GM12878 (cell line): Measurements from ENCODE around the gene ATP8A1. TPM values are rescaled to one million over a fixed set of nuclear protein-coding genes. Genes with fewer than 3 reads are reported as not detected.

Experiments used
- ATAC-seq: fragments of 200-7000 bp; cut with Tn5 transposase; 3 replicates; pipeline ENCODE4 v1.9.1; 2020; ENCODE audit warnings: mild to moderate bottlenecking, moderate library complexity
- BruUV-seq: library from RNA; stranded (reverse); fragments of 400-500 nt; replicated peaks from 2 replicates; lab custom pipeline; 2021; lab: Mats Ljungman, UMichigan
- CTCF ChIA-PET: fragments of 300-600 bp; sonication (Branson Sonifier 250); formaldehyde crosslinking; extraction: SDS; loops from one replicate; lab custom pipeline; 2021; ENCODE audit warnings: inconsistent platforms; lab: Yijun Ruan, JAX
- POLR2A ChIA-PET: fragments of 350-600 bp; formaldehyde crosslinking; extraction: SDS; loops from one replicate; lab custom pipeline; 2021; ENCODE audit warnings: inconsistent platforms; lab: Charles Lee
- RAD21 ChIA-PET: fragments of 300-600 bp; sonication (Branson Sonifier 250); formaldehyde crosslinking; loops from one replicate; lab custom pipeline; 2023; ENCODE audit warnings: antibody characterized with exemption; ENCODE audit not compliant: unreplicated experiment; lab: Charles Lee
- SMC1A ChIA-PET: fragments of 300-600 bp; sonication (Branson Sonifier 250); formaldehyde crosslinking; loops from one replicate; lab custom pipeline; 2023; ENCODE audit not compliant: unreplicated experiment, uncharacterized antibody; lab: Charles Lee
- DNase-seq: peaks from one replicate; pipeline ENCODE4 v3.0.0-alpha.2; 2011; ENCODE audit warnings: low read depth, low spot score
- FAIRE-seq: peaks from 3 replicates; lab custom pipeline; 2011; peaks lifted over from hg19 to GRCh38; lab: Jason Lieb, UNC
- H2AFZ ChIP-seq: 2 replicates; pipeline ENCODE4 v1.6.0; 2011; ENCODE audit warnings: low read depth, low read length, control low read depth; ENCODE audit not compliant: control insufficient read depth
- H3K27ac ChIP-seq: 2 replicates; pipeline ENCODE4 v1.5.1; 2011; ENCODE audit warnings: control low read depth; ENCODE audit not compliant: control insufficient read depth, insufficient read depth
- H3K27me3 ChIP-seq, 2 experiments: replicated peaks in 1 of 2; 2 replicates each; pipeline versions ENCODE4 v1.6.0 to v1.6.1; 2011; ENCODE audit warnings: low read length in 1 of 2; ENCODE audit not compliant: control insufficient read depth in 2 of 2, insufficient read depth in 2 of 2
- H3K36me3 ChIP-seq, 2 experiments: 2 replicates each; pipeline ENCODE4 v1.5.1; 2011; ENCODE audit warnings: low read length in 1 of 2; ENCODE audit not compliant: control insufficient read depth in 2 of 2, insufficient read depth in 2 of 2
- H3K4me1 ChIP-seq: 2 replicates; pipeline ENCODE4 v1.6.1; 2011; ENCODE audit warnings: mild to moderate bottlenecking, low read length, moderate library complexity, mixed read lengths; ENCODE audit not compliant: control insufficient read depth, insufficient read depth
- H3K4me2 ChIP-seq: 2 replicates; pipeline ENCODE4 v1.6.0; 2011; ENCODE audit warnings: control low read depth; ENCODE audit not compliant: control insufficient read depth, insufficient read depth
- H3K4me3 ChIP-seq: fragments of 200-600 bp; sonication (generic); 2 replicates; pipeline ENCODE4 v1.5.1; 2016
- H3K79me2 ChIP-seq: 2 replicates; pipeline ENCODE4 v1.6.0; 2011; ENCODE audit warnings: low read length; ENCODE audit not compliant: control insufficient read depth, insufficient read depth
- H3K9ac ChIP-seq: 2 replicates; pipeline ENCODE4 v1.8.0; 2011; ENCODE audit warnings: low read length, control low read depth, mixed read lengths; ENCODE audit not compliant: control insufficient read depth, insufficient read depth
- H3K9me3 ChIP-seq: replicated peaks from 3 replicates; pipeline ENCODE4 v1.5.1; 2011; ENCODE audit warnings: mild to moderate bottlenecking, low read length; ENCODE audit not compliant: control insufficient read depth, insufficient read depth
- H4K20me1 ChIP-seq: 2 replicates; pipeline ENCODE4 v1.6.0; 2011; ENCODE audit not compliant: control insufficient read depth, insufficient read depth
- CBX5 ChIP-seq: sonication (generic); IDR thresholded peaks from 2 replicates; pipeline ENCODE4 v1.6.1; 2016; ENCODE audit warnings: low read depth, moderate library complexity, mild to moderate bottlenecking, inconsistent platforms
- CHD1 ChIP-seq: IDR thresholded peaks from 2 replicates; pipeline ENCODE4 v1.6.1; 2012; ENCODE audit warnings: low read depth, low read length, improper control_type of control experiment
- CREM ChIP-seq: IDR thresholded peaks from 2 replicates; pipeline ENCODE4 v1.6.1; 2014; ENCODE audit warnings: antibody characterized with exemption, low read depth
- EED ChIP-seq: sonication (generic); IDR thresholded peaks from 2 replicates; pipeline ENCODE4 v1.6.1; 2016; ENCODE audit warnings: antibody characterized with exemption, low read depth
- HDAC6 ChIP-seq: fragments of 200-600 bp; sonication (generic); IDR thresholded peaks from one replicate; pipeline ENCODE4 v1.8.0; 2017; ENCODE audit warnings: antibody characterized with exemption; ENCODE audit not compliant: unreplicated experiment
- IKZF1 ChIP-seq: fragments of 450-650 bp; conservative IDR thresholded peaks from 2 replicates; pipeline ENCODE4 v1.6.1; 2017; ENCODE audit warnings: antibody characterized with exemption, mild to moderate bottlenecking
- KDM1A ChIP-seq: fragments of 200-600 bp; sonication (generic); IDR thresholded peaks from 2 replicates; pipeline ENCODE4 v1.6.1; 2016; ENCODE audit warnings: borderline replicate concordance
- MTA3 ChIP-seq: IDR thresholded peaks from 2 replicates; pipeline ENCODE4 v1.6.1; 2012; ENCODE audit warnings: low read length, inconsistent platforms, borderline replicate concordance
- MYB ChIP-seq: fragments of 150-350 bp; IDR thresholded peaks from 2 replicates; pipeline ENCODE4 v1.6.1; 2014; ENCODE audit warnings: mild to moderate bottlenecking, low read depth, low read length, borderline replicate concordance
- NFIC ChIP-seq: IDR thresholded peaks from 2 replicates; pipeline ENCODE4 v1.6.1; 2012; ENCODE audit warnings: low read depth, mild to moderate bottlenecking, inconsistent platforms, low read length, moderate library complexity
- POLR2A ChIP-seq: IDR thresholded peaks from 2 replicates; pipeline ENCODE4 v1.6.1; 2011; ENCODE audit warnings: low read depth, mild to moderate bottlenecking, low read length
- SMARCA5 ChIP-seq: fragments of 450-650 bp; IDR thresholded peaks from 2 replicates; pipeline ENCODE4 v1.6.1; 2017; ENCODE audit warnings: mild to moderate bottlenecking
- SMC3 ChIP-seq: IDR thresholded peaks from 2 replicates; pipeline ENCODE4 v1.6.1; 2011; ENCODE audit warnings: low read length, improper control_type of control experiment, borderline replicate concordance
- SPI1 ChIP-seq: IDR thresholded peaks from 2 replicates; pipeline ENCODE4 v1.6.1; 2011; ENCODE audit warnings: low read depth, mild to moderate bottlenecking, low read length, moderate library complexity, borderline replicate concordance; ENCODE audit not compliant: insufficient read depth
- ZZZ3 ChIP-seq: IDR thresholded peaks from 2 replicates; pipeline ENCODE4 v1.6.1; 2011; ENCODE audit warnings: low read depth; ENCODE audit not compliant: control insufficient read depth, insufficient read length
- WGBS: methylation state at CpG from one replicate; pipeline ENCODE4 v1.1.6; 2016; ENCODE audit warnings: low lambda C conversion rate; ENCODE audit not compliant: insufficient replicate concordance, insufficient coverage; ENCODE audit errors: missing lambda C conversion rate; 5-methylcytosine and 5-hydroxymethylcytosine counted together
- in situ Hi-C: fragments of 300-500 bp; cut with MboI; formaldehyde crosslinking; loops from 9 replicates; pipeline ENCODE4 v1.14.3; 2018; ENCODE audit warnings: mixed read lengths
- intact Hi-C: fragments of 100-400 bp; cut with micrococcal nuclease; formaldehyde crosslinking; loops from one replicate; pipeline ENCODE4 v1.14.2; 2022; ENCODE audit not compliant: unreplicated experiment
- polyA plus RNA-seq, 11 experiments: library from polyadenylated mRNA; depleted of rRNA in 4 of 11; unstranded in 6 of 11; stranded (reverse) in 5 of 11; fragments of >200 nt; fragmentation: Nextera tagmentation in 4 of 11; fragmentation: Illumina TruSeq in 1 of 11; extraction: Ambion mirVana in 4 of 11; extraction: Trizol in 1 of 11; gene quantifications; 1 replicate in 1 of 11; 2 replicates in 10 of 11; pipeline versions ENCODE4 v1.2.1 to v1.2.3, GENCODE V29; 2011 to 2016; ENCODE audit warnings: inconsistent platforms in 2 of 11, missing spikeins in 2 of 11, low read depth in 1 of 11
- total RNA-seq, 4 experiments: library from RNA; depleted of rRNA in 3 of 4; stranded (reverse); fragments of >200 nt in 3 of 4; fragmentation: Illumina TruSeq in 1 of 4; extraction: Trizol in 1 of 4; gene quantifications; 2 replicates each; pipeline versions ENCODE4 v1.2.1 to v1.2.3, GENCODE V29; 2013 to 2021
- TF ChIP-seq, protein P1 (sequence below): IDR thresholded peaks from 2 replicates; pipeline ENCODE4 v1.6.1; 2012; ENCODE audit warnings: low read depth, low read length, improper control_type of control experiment
- TF ChIP-seq, protein P2 (sequence below): IDR thresholded peaks from 2 replicates; pipeline ENCODE4 v1.6.1; 2012; ENCODE audit warnings: mild to moderate bottlenecking, low read depth, low read length
- TF ChIP-seq, protein P3 (sequence below): IDR thresholded peaks from 2 replicates; pipeline ENCODE4 v1.6.1; 2012; ENCODE audit warnings: low read depth, low read length, improper control_type of control experiment

The ATP8A1 gene
- total and polyA plus RNA-seq, 10 of the 15 experiments (the other 5 are each of a cell fraction or from before 2014, with no cell fraction given) = 9.0 to 116 (median 37.3) TPM

DNA sequence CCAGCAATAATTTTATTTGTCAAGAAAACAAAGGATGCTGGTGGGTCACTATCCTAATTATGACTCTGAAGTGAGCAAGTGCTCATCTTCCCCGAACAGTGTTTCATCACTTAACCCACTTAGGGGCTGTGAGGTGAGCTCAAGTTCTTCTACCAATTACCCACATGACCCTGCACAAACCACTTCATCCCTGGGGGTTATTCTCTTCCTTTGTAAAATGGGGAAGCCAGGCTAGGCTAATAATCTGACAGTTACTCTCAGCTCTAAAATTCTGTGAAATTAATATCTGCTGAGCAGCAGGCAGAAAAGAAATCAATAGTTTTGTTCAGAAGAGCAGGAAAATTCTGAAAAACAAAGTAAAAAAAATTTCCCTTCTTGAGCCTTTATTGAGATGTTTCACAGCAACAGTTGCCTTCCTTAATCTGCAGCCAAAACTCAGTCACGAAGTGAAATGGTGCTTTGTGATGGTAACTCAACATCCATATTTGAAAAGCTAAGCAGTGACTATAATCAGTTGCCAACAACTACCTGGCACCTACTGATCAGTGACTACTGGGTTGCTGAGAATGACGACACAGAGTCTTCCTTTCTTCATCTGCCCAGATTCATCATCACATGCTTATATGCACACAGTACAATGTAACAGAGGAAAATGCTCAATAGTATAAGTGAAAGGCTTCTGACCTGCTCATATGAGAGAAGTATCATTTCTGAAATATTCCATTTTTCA, 24.1 kb downstream of the ATP8A1 start:
- ChIA-PET POLR2A (interaction anchor here (1.1 to 15.0 kb wide), 6 partner anchors 9 to 143 kb away, joined by 3 to 254 read pairs (median 12); partner anchors contain the start of gene ATP8A1), RAD21 (interaction anchor here (1.4 to 16.5 kb wide), 6 partner anchors 9 to 24 kb away, joined by 5 to 252 read pairs (median 13); partner anchors contain the start of gene ATP8A1), SMC1A (interaction anchor here (0.7 to 20.0 kb wide), 9 partner anchors 2 to 45 kb away, joined by 3 to 478 read pairs (median 4); partner anchors contain the start of gene ATP8A1), CTCF (interaction anchor here (1.1 to 14.7 kb wide), 3 partner anchors 10 to 64 kb away, joined by 3 to 113 read pairs (median 6); no protein-coding TSS in a partner anchor)
- Histone ChIP-seq H3K79me2 (peaks cover 81% of the 10 kb centered on the region), H3K9me3 (peaks cover 2% of the 10 kb centered on the region; the same call in 1 of the 3 replicates), H3K4me3 (no peak overlapping the region), H4K20me1 (no peaks in the 10 kb centered on the region), H3K36me3 (peaks cover 0 to 7% of the 10 kb centered on the region in 2 experiments; a peak in 3 of 4 replicates), H3K27me3 (no peaks in the 10 kb centered on the region), H2AFZ (peak overlapping the region; percentile 32), H3K4me2 (peak overlapping the region; percentile 78), H3K4me1 (peaks cover 55% of the 10 kb centered on the region), H3K9ac (no peak overlapping the region), H3K27ac (peak overlapping the region; percentile 49)
- in situ Hi-C loops = loop anchor here (25.0 kb wide), 1 partner anchor 1971 kb away; no protein-coding TSS in a partner anchor
- intact Hi-C loops = no loop called here
- ATAC-seq = peak; percentile 12
- FAIRE-seq = no peak
- no peak for DNase-seq
- BruUV-seq = no TSS peak
- 25% methylated on average over 3 of the region's 3 CpGs for WGBS
- no peak for TF ChIP-seq KDM1A
- TF ChIP-seq NFIC = 0 out of 2 replicates have a peak, but pooled peaks have one; percentile 4
- no peak for TF ChIP-seq CREM
- TF ChIP-seq EED = no peak
- 0 out of 2 replicates have a peak, but pooled peaks have one; percentile 65 for TF ChIP-seq CHD1
- TF ChIP-seq POLR2A = no peak
- TF ChIP-seq ZZZ3 = no peak
- TF ChIP-seq, protein P1, sequence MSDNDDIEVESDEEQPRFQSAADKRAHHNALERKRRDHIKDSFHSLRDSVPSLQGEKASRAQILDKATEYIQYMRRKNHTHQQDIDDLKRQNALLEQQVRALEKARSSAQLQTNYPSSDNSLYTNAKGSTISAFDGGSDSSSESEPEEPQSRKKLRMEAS = no peak
- no peak for TF ChIP-seq HDAC6
- TF ChIP-seq MYB = no peak
- TF ChIP-seq SPI1 = peak; percentile 57; the same call in 1 of the 2 replicates
- TF ChIP-seq, protein P2, sequence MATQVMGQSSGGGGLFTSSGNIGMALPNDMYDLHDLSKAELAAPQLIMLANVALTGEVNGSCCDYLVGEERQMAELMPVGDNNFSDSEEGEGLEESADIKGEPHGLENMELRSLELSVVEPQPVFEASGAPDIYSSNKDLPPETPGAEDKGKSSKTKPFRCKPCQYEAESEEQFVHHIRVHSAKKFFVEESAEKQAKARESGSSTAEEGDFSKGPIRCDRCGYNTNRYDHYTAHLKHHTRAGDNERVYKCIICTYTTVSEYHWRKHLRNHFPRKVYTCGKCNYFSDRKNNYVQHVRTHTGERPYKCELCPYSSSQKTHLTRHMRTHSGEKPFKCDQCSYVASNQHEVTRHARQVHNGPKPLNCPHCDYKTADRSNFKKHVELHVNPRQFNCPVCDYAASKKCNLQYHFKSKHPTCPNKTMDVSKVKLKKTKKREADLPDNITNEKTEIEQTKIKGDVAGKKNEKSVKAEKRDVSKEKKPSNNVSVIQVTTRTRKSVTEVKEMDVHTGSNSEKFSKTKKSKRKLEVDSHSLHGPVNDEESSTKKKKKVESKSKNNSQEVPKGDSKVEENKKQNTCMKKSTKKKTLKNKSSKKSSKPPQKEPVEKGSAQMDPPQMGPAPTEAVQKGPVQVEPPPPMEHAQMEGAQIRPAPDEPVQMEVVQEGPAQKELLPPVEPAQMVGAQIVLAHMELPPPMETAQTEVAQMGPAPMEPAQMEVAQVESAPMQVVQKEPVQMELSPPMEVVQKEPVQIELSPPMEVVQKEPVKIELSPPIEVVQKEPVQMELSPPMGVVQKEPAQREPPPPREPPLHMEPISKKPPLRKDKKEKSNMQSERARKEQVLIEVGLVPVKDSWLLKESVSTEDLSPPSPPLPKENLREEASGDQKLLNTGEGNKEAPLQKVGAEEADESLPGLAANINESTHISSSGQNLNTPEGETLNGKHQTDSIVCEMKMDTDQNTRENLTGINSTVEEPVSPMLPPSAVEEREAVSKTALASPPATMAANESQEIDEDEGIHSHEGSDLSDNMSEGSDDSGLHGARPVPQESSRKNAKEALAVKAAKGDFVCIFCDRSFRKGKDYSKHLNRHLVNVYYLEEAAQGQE = no peak
- TF ChIP-seq MTA3 = no peak
- no peak for TF ChIP-seq SMC3
- TF ChIP-seq IKZF1 = no peak
- TF ChIP-seq CBX5 = no peak
- TF ChIP-seq SMARCA5 = no peak
- TF ChIP-seq, protein P3, sequence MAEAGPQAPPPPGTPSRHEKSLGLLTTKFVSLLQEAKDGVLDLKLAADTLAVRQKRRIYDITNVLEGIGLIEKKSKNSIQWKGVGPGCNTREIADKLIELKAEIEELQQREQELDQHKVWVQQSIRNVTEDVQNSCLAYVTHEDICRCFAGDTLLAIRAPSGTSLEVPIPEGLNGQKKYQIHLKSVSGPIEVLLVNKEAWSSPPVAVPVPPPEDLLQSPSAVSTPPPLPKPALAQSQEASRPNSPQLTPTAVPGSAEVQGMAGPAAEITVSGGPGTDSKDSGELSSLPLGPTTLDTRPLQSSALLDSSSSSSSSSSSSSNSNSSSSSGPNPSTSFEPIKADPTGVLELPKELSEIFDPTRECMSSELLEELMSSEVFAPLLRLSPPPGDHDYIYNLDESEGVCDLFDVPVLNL = no peak
